ENCODE results near the gene ARHGEF17.

DNA sequence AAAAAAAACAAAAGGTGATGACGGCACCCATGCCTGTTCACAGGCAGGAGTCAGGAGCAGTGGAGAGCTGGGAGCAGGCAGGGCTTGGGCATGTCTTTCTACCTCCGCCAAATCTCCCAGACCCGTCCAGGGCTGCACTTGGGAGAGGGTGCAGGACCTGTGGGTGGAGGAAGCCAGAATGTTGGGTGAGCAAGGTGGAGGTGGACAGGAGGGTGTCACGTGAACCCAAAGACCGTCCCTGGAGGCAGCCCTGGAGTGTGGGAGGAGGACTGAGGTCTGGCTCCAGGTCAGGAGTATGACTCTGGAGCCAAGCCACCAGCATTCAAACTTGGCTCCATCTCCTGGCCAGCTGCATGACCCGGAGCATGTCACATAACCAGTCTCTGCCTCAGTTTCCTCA is 41.6 kb downstream of the ARHGEF17 start:
- no peak for TF ChIP-seq GLIS3 (CRISPR knock-in tag; IDR thresholded peaks at IDR 0.05)
- no peak for TF ChIP-seq ISL1 (CRISPR knock-in tag; IDR thresholded peaks at IDR 0.05)
- TF ChIP-seq, protein P1, sequence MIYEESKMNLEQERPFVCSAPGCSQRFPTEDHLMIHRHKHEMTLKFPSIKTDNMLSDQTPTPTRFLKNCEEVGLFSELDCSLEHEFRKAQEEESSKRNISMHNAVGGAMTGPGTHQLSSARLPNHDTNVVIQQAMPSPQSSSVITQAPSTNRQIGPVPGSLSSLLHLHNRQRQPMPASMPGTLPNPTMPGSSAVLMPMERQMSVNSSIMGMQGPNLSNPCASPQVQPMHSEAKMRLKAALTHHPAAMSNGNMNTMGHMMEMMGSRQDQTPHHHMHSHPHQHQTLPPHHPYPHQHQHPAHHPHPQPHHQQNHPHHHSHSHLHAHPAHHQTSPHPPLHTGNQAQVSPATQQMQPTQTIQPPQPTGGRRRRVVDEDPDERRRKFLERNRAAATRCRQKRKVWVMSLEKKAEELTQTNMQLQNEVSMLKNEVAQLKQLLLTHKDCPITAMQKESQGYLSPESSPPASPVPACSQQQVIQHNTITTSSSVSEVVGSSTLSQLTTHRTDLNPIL (CRISPR knock-in tag; IDR thresholded peaks at IDR 0.05; ENCODE audit: low read depth): no peak
- no peak for TF ChIP-seq PPARA (CRISPR knock-in tag; IDR thresholded peaks at IDR 0.05; ENCODE audit: borderline replicate concordance)
- TF ChIP-seq PATZ1 (CRISPR knock-in tag; IDR thresholded peaks at IDR 0.05; ENCODE audit: borderline replicate concordance): no peak
- TF ChIP-seq ZNF565 (CRISPR knock-in tag; conservative IDR thresholded peaks at IDR 0.05; ENCODE audit: low read depth): no peak
- no peak for TF ChIP-seq SNAI2 (CRISPR knock-in tag; IDR thresholded peaks at IDR 0.05)
- no peak for TF ChIP-seq ARNTL (CRISPR knock-in tag; IDR thresholded peaks at IDR 0.05; ENCODE audit: borderline replicate concordance, low read depth)
- no peak for TF ChIP-seq CSDC2 (CRISPR knock-in tag; IDR thresholded peaks at IDR 0.05)
- TF ChIP-seq ZNF70 (CRISPR knock-in tag; IDR thresholded peaks at IDR 0.05): no peak
- no peak for TF ChIP-seq BACH2 (CRISPR knock-in tag; IDR thresholded peaks at IDR 0.05; ENCODE audit: borderline replicate concordance)

All from SK-N-SH treated with all-trans-retinoic acid at 6 μM for 48 hours (cell line).